Measurements from ENCODE around the gene LRP1B.

- no peak for TF ChIP-seq POLR2A (IDR thresholded peaks at IDR 0.05)
- no peak for TF ChIP-seq CTCF (IDR thresholded peaks at IDR 0.05)
Observed at GRCh38 chr2:141557329-141558095, 573.3 kb downstream of the LRP1B start.

Measured in right lobe of liver (tissue), 4 donors.